ENCODE measurements around the gene NUDT5. TPM values are rescaled to one million over a fixed set of nuclear protein-coding genes. Genes with fewer than 3 reads are reported as not detected.

Gene NUDT5
- total and polyA plus RNA-seq, 2 of the 13 experiments (the other 11 are each of a cell fraction or from before 2014, with no cell fraction given), result 79.6 to 134 TPM

DNA sequence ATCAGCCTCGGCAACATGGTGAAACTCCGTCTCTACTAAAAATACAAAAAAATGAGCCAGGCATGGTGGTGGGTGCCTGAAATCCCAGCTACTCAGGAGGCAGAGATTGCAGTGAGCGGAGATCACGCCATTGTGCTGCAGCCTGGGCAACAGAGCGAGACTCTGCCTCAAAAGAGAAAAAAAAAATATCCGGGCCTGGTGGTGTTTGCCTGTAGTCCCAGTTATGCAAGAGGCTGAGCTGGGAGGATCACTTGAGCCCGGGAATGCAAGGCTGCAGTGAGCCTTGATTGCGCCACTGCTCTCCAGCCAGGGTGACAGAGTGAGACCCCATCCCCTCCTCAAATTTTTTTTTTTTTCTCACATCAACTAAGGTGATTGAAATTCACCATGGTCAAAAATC is 43.1 kb upstream of the NUDT5 start (continued):
- TF ChIP-seq RERE (CRISPR knock-in tag; IDR thresholded peaks at IDR 0.05; ENCODE audit: low read depth) (0 out of 2 replicates have a peak, but pooled peaks have one; percentile 18), TCF7 (IDR thresholded peaks at IDR 0.05; ENCODE audit: low read depth) (peak; percentile 61; the same call in 1 of the 2 replicates), THAP7 (CRISPR knock-in tag; IDR thresholded peaks at IDR 0.05) (no peak), ZFP37 (CRISPR knock-in tag; IDR thresholded peaks at IDR 0.05; ENCODE audit: borderline replicate concordance) (no peak), EP300 (IDR thresholded peaks at IDR 0.05; ENCODE audit: low read depth in 2 of 2, low read length in 2 of 2) (peak in 1 of 2 experiments; percentile 56; a peak in 2 of 4 replicates), EP300 (CRISPR knock-in tag; IDR thresholded peaks at IDR 0.05; ENCODE audit: borderline replicate concordance) (no peak; the same call in 1 of the 2 replicates), PTBP1 (IDR thresholded peaks at IDR 0.05; ENCODE audit: low read depth, low read length, poor library complexity, severe bottlenecking) (peak; percentile 45), ZSCAN12 (CRISPR knock-in tag; IDR thresholded peaks at IDR 0.05) (no peak), ZNF224 (CRISPR knock-in tag; IDR thresholded peaks at IDR 0.05) (no peak), ZNF350 (CRISPR knock-in tag; IDR thresholded peaks at IDR 0.05; ENCODE audit: borderline replicate concordance, low read depth) (peak; percentile 31; the same call in 1 of the 2 replicates), ETV6 (CRISPR knock-in tag; conservative IDR thresholded peaks at IDR 0.05) (no peak), REST (IDR thresholded peaks at IDR 0.05; ENCODE audit: borderline replicate concordance in 1 of 2, low read depth in 1 of 2, low read length in 2 of 2) (0 out of 4 replicates have a peak, but pooled peaks of 1 of the 2 experiments have one; percentile 12), ZSCAN31 (CRISPR knock-in tag; IDR thresholded peaks at IDR 0.05; ENCODE audit: low read depth) (no peak), MEIS1 (CRISPR knock-in tag; IDR thresholded peaks at IDR 0.05; ENCODE audit: borderline replicate concordance) (no peak), TRIM24 (CRISPR knock-in tag; IDR thresholded peaks at IDR 0.05) (no peak), ZBTB7B (CRISPR knock-in tag; IDR thresholded peaks at IDR 0.05) (0 out of 2 replicates have a peak, but pooled peaks have one; percentile 34), ZNF160 (CRISPR knock-in tag; IDR thresholded peaks at IDR 0.05) (no peak)
- TF ChIP-seq, protein P1, sequence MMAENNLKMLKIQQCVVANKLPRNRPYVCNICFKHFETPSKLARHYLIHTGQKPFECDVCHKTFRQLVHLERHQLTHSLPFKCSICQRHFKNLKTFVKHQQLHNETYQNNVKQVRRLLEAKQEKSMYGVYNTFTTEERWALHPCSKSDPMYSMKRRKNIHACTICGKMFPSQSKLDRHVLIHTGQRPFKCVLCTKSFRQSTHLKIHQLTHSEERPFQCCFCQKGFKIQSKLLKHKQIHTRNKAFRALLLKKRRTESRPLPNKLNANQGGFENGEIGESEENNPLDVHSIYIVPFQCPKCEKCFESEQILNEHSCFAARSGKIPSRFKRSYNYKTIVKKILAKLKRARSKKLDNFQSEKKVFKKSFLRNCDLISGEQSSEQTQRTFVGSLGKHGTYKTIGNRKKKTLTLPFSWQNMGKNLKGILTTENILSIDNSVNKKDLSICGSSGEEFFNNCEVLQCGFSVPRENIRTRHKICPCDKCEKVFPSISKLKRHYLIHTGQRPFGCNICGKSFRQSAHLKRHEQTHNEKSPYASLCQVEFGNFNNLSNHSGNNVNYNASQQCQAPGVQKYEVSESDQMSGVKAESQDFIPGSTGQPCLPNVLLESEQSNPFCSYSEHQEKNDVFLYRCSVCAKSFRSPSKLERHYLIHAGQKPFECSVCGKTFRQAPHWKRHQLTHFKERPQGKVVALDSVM (CRISPR knock-in tag; IDR thresholded peaks at IDR 0.05), result peak; percentile 91

Data from HepG2 (cell line).